Astrocyte of the spinal cord (primary cell): ENCODE results near the gene RET.

ENCODE experiments used
- DNase-seq: peaks from one replicate; pipeline ENCODE4 v3.0.0; 2011; ENCODE audit warnings: low read depth, low spot score
- H3K4me3 ChIP-seq: 2 replicates; pipeline ENCODE4 v1.5.1; 2011; ENCODE audit warnings: low read depth, mild to moderate bottlenecking, low read length, moderate library complexity
- in situ Hi-C: cut with HindIII; loops from 2 replicates; pipeline ENCODE4 v1.10.0; 2017; ENCODE audit warnings: low sequenced_read_pairs
- TF ChIP-seq, protein P1 (sequence below): IDR thresholded peaks from 2 replicates; pipeline ENCODE4 v1.5.1; 2012; ENCODE audit warnings: low read depth, mild to moderate bottlenecking, low read length, inconsistent platforms

RET gene

DNA sequence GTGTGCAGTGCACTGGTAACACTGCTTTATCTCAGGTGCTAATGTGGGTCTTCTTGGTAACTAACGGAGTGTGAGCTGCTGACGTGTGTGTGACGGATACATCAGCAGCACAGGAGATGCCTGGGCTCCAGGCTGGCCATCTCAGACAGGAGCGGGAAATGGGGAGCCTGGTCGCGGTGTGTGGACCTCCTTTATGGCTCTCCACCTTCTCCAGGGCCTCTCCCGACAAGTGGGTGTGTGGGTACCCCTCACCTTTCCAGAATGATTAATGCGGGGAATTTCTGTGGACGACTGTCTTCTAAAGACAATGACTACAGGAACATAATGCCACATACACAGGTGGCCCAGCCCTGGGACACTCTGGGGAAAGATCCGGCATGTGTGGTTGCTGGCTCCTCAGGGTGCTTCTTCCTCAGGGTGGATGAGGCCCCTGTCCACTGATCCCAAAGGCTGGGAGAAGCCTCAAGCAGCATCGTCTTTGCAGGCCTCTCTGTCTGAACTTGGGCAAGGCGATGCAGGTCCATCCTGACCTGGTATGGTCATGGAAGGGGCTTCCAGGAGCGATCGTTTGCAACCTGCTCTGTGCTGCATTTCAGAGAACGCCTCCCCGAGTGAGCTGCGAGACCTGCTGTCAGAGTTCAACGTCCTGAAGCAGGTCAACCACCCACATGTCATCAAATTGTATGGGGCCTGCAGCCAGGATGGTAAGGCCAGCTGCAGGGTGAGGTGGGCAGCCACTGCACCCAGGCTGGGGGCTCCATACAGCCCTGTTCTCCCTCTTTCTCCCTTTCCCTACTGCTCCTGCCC, 41.1 kb downstream of the RET start:
- no peak overlapping the region for H3K4me3 ChIP-seq
- in situ Hi-C loops: no loop called here
- TF ChIP-seq, protein P1, sequence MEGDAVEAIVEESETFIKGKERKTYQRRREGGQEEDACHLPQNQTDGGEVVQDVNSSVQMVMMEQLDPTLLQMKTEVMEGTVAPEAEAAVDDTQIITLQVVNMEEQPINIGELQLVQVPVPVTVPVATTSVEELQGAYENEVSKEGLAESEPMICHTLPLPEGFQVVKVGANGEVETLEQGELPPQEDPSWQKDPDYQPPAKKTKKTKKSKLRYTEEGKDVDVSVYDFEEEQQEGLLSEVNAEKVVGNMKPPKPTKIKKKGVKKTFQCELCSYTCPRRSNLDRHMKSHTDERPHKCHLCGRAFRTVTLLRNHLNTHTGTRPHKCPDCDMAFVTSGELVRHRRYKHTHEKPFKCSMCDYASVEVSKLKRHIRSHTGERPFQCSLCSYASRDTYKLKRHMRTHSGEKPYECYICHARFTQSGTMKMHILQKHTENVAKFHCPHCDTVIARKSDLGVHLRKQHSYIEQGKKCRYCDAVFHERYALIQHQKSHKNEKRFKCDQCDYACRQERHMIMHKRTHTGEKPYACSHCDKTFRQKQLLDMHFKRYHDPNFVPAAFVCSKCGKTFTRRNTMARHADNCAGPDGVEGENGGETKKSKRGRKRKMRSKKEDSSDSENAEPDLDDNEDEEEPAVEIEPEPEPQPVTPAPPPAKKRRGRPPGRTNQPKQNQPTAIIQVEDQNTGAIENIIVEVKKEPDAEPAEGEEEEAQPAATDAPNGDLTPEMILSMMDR: no peak
- DNase-seq: no peak

GRCh38 chr10:43118631-43119415, 42.0 kb downstream of the RET start:
- TF ChIP-seq, protein P1: no peak
- DNase-seq: no peak
- in situ Hi-C loops: no loop called here
- no peak overlapping the region for H3K4me3 ChIP-seq

- DNase-seq: no peak
- in situ Hi-C loops: no loop called here
- no peak overlapping the region for H3K4me3 ChIP-seq
- TF ChIP-seq, protein P1: no peak
Measured at GRCh38 chr10:43119416-43120115, 42.7 kb downstream of the RET start.

DNA sequence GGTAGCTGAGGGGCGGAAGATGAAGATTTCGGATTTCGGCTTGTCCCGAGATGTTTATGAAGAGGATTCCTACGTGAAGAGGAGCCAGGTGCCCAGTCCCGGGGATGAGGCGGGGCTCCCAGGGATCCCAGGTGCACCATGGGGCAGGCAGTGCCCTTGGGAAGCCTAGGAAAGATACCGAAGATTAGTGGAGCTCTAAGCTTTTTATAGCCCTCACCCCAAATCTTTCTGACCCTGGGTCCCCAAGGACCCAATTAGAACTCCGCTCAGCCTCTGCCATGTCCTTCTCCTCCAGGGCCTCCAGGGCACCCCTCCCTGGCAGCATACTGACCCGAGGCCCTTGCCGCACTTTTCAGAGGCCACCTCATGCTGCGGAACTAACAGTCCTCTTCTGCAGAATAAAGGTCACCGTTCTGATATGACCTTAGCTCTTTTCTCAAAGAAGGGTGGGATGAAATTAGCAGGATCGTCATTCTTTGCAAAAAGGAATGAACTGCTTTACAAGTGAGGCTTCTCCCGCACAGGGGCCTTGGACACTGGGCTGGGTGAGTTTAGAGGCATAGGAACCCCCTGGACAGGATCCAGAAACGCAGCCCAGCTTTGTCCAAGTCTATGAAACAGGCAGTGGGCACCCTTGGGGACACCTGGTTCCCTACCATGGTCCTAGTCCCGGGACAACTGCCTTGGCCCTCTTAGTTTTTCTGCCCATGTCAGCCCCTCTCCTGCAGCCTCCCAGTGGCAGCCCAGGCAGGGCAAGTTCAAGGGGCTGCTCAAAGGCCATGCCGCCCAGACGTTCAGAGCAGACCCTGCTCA, 43.5 kb downstream of the RET start:
- TF ChIP-seq, protein P1: no peak
- H3K4me3 ChIP-seq: no peak overlapping the region
- DNase-seq: no peak
- in situ Hi-C loops: no loop called here

DNA sequence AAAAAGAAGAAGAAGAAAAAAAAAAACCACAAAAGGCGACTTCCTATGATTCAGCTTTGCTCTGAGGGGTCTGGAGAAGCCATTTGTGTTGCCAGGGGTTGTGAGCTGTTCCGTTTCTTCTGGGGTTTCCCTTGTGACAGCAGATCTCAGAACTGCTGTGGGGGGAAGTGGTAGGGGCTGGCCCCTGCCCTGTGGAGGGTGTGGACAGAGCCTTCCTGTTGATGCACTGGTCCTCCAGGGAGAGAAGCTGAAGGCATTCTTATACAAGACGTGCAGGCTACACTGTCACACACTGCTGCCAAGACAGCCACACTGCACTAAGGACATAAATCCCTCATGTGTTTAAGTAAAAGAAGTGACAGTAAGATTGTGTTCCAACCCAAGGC, 44.1 kb downstream of the RET start:
- TF ChIP-seq, protein P1: no peak
- DNase-seq: no peak
- in situ Hi-C loops: no loop called here
- H3K4me3 ChIP-seq: no peak overlapping the region

DNA sequence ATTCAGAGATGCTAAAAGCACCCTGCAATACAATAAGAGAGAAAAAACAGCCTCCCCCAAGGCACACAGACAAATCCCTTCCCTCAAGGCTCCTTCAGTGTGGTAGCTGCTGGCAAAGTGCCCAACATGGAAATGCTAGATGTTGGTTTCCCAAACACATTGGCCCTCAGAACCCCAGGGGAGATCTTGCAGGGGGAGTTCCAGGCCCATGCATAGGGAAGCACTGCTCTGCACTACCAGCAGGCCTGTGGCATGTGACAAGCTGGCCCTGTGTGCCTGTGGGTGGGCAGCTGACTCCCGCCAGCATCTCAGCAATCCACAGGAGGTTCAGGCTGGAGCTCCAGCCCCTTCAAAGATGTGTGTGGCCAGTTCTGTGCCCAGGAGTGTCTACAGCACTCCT, 44.6 kb downstream of the RET start:
- DNase-seq: no peak

More for the DNA sequence above, 44.6 kb downstream of the RET start:
- in situ Hi-C loops: no loop called here
- no peak overlapping the region for H3K4me3 ChIP-seq
- TF ChIP-seq, protein P1: no peak
